AG09319 (cell line): Measurements from ENCODE around the gene DUSP5.
A peak's percentile ranks its signal among the peaks of the same experiment; 100 is the strongest.

Experiments
- DNase-seq: peaks from one replicate; pipeline ENCODE4 v3.0.0-alpha.2; 2010; ENCODE audit warnings: low read depth; ENCODE audit errors: extremely low read depth
- CTCF ChIP-seq: IDR thresholded peaks from 2 replicates; pipeline ENCODE4 v1.5.1; 2011; ENCODE audit warnings: low read depth, mild to moderate bottlenecking, inconsistent platforms, low read length, moderate library complexity

The DUSP5 gene

DNA sequence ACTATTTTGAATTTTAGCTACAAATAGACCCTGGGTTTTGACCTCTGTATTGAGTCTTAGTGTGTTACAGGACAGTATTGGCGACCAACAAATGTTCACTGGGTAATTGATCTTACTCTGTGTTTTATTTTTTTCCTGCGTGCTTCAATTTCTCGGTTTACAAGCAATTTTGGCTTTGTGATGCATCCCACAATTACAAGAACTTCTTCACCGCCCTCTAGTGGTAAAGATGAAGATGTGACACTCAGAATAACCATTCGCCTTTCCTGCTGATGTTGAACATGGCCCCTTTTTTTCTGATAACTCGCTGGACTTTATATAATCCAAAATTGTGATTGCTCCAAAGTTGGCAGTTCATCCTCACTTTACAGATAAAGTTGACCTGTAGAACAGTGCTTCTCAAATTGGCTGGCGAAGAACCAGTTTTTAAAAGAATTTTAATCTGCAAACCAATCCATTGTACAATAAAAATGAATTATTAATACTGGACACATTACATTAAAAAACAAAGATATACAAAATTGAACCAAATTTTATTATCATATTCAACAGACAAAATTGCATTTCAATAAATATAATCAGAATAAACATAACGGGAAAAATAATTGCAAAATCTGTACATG, 49.5 kb downstream of the DUSP5 start:
- DNase-seq: no peak
- TF ChIP-seq CTCF: peak; percentile 78

GRCh38 chr10:110548002-110548401, 50.3 kb downstream of the DUSP5 start:
- TF ChIP-seq CTCF: no peak

DNA sequence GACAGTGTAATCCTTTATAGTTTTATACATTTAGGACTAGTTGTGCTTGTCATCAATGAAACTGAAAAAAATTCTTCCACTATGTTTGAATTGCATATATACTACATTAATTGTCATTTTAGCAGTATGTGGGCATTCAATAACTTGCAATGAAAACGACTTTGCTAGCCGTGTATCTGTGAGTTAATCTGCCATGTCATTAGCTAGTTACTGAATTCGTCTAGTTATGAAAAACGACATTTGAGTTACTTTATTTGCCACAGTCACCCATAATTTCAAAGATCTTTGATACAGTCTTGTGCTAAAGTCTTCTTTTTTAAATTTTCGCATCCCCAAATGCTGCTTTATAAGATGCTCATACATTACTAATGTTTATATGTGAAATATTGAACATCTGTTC, 51.5 kb downstream of the DUSP5 start:
- DNase-seq: no peak
- TF ChIP-seq CTCF: no peak

More at GRCh38 chr10:110548002-110548401, 50.3 kb downstream of the DUSP5 start:
- no peak for DNase-seq

DNA sequence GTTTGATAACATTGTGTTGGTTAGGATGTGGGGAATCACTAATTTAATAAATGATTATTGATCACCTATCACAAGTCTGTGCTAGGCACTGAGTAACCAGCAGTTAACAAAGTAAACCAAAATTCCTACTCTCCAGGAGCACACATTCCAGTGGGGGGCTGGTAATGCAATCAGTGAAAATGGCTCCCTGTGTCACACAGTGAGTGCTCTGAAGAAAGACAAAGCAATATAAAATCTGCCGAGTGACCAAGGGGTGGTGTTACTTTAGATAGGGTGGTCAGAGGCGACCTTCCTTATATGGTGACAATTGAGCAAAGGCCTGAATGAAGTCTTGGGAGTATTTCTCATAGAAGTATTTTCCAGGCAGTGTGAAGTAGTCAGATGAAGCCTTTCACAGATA, 56.2 kb downstream of the DUSP5 start:
- TF ChIP-seq CTCF: no peak
- DNase-seq: no peak

GRCh38 chr10:110556296-110556695, 58.6 kb downstream of the DUSP5 start:
- TF ChIP-seq CTCF: no peak
- no peak for DNase-seq

DNA sequence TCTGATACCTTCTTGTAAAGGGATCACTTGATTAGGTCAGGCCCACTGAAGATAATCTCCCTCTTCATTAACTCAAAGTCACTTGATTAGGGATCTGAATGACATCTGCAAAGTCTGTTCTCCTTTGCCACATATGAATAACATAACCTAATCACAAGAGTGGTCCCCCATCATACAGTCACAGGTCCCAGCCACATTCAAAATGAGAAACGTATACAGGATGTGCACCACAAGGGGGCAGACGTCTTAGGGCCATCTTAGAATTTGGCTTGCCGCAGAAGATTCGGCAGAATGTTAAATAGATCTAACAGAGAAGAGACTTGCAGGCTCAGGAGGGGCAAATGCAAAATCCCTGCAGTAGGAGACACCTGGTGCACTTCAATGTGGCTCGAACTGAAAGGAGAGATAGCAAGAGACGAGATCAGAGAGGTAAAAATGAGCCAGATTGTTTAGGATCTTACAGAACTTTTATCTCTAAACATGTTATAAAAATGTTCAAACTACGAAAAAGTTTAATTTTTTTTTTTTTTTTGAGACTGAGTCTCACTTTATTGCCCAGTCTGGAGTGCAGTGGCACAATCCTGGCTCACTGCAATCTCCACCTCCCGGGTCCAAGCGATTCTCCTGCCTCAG, 59.4 kb downstream of the DUSP5 start:
- TF ChIP-seq CTCF: peak; percentile 69
- no peak for DNase-seq

GRCh38 chr10:110558041-110558440, 60.3 kb downstream of the DUSP5 start:
- no peak for DNase-seq
- no peak for TF ChIP-seq CTCF
